Lower lobe of right lung (tissue), 2 donors: Measurements from ENCODE around the gene DRC7. TPM values are rescaled to one million over a fixed set of nuclear protein-coding genes. Genes with fewer than 3 reads are reported as not detected.
"Not testable (repeated sequence)": the region's sequence is repeated elsewhere in the genome, so short reads cannot be mapped to it uniquely, and the experiment has no call there.

Source experiments
- ATAC-seq, 2 donors: fragments of 200-7000 bp; cut with Tn5 transposase; one replicate each; pipeline ENCODE4 v1.9.1; 2020 to 2022; ENCODE audit warnings: mild to moderate bottlenecking in 2 of 2, moderate library complexity in 2 of 2
- DNase-seq: peaks from one replicate; pipeline ENCODE4 v3.0.0-alpha.2; 2020
- H3K27ac ChIP-seq: fragments of 200-600 bp; one replicate; pipeline ENCODE4 v1.8.0; 2022
- H3K27me3 ChIP-seq: fragments of 200-600 bp; one replicate; pipeline ENCODE4 v1.8.0; 2022; ENCODE audit warnings: low read depth
- H3K36me3 ChIP-seq: fragments of 200-600 bp; one replicate; pipeline ENCODE4 v1.8.0; 2022; ENCODE audit warnings: mild to moderate bottlenecking
- H3K4me1 ChIP-seq: fragments of 200-600 bp; one replicate; pipeline ENCODE4 v1.8.0; 2022
- H3K4me3 ChIP-seq: fragments of 200-600 bp; one replicate; pipeline ENCODE4 v1.8.0; 2022; ENCODE audit warnings: mild to moderate bottlenecking
- H3K9me3 ChIP-seq: fragments of 200-600 bp; one replicate; pipeline ENCODE4 v1.8.0; 2022
- CTCF ChIP-seq: fragments of 200-600 bp; IDR thresholded peaks from one replicate; pipeline ENCODE4 v1.8.0; 2022; ENCODE audit warnings: antibody characterized with exemption, mild to moderate bottlenecking
- intact Hi-C: fragments of 100-400 bp; cut with DNase I; formaldehyde crosslinking; loops from one replicate; pipeline ENCODE4 v1.11.0; 2022
- total RNA-seq: library from RNA; stranded (reverse); fragmentation: NEBNext Ultra II Directional; extraction: Animal tissue kit (Norgen Biotek cat#: 25700); gene quantifications from one replicate; pipeline ENCODE4 v1.2.1, GENCODE V29; 2021
- donor health status: DM: no; HTN: yes; CAD: no; lungs with severe emphysema.

Gene DRC7
- total RNA-seq, 1 donor from 2014 or later: 4.3 TPM

DNA sequence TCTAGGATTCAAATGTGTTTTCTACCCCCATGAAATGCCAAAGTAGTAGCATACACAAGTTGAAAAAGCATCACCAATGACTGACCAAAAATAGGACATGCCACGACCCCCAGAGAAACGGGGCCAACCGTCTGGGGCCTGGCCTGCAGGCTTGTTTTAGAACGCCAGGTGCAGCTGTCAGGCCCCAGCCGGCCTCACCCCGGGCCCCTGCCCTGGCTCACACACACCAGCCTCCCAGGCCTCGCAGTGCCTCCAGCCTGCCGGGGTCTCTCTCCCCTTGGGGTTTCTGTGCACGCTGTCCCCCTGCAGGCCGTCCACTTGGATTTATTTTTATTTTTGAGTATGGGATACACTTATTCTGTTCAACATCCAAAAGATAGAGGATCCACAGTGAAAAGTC is 48.9 kb downstream of the DRC7 start:
- H3K4me1 ChIP-seq: no peaks in the 10 kb centered on the region
- no peak for TF ChIP-seq CTCF
- H3K9me3 ChIP-seq: no peaks in the 10 kb centered on the region
- DNase-seq (no peak), ATAC-seq (no peak)
- H3K27me3 ChIP-seq: no peaks in the 10 kb centered on the region
- no peak overlapping the region for H3K4me3 ChIP-seq
- no peak overlapping the region for H3K27ac ChIP-seq
- peaks cover 36% of the 10 kb centered on the region for H3K36me3 ChIP-seq
- intact Hi-C loops: no loop called here

- Histone ChIP-seq H3K9me3 (no peaks in the 10 kb centered on the region), H3K27ac (no peak overlapping the region), H3K36me3 (peaks cover 36% of the 10 kb centered on the region), H3K4me3 (no peak overlapping the region), H3K4me1 (no peaks in the 10 kb centered on the region), H3K27me3 (no peaks in the 10 kb centered on the region)
- TF ChIP-seq CTCF: no peak
- DNase-seq (no peak), ATAC-seq (no peak)
- intact Hi-C loops: no loop called here
These were observed 49.5 kb downstream of the DRC7 start for GRCh38 chr16:57743886-57744641.

DNA sequence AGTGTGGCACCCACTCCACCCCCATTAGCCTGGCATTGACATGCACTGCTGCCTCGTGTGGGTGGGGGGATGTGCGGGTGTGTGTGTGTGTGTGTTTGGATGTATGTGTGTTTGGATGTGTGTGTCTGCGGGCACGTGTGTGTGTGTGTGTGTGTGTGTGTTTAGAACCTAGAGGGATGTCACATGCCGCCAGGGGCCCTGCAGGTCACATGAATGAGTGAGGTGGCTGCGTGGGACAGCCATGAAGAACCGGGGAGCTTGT is 50.0 kb downstream of the DRC7 start:
- no peaks in the 10 kb centered on the region for H3K9me3 ChIP-seq
- ATAC-seq (no peak), DNase-seq (peak; percentile 14)
- no peak for TF ChIP-seq CTCF
- peaks cover 36% of the 10 kb centered on the region for H3K36me3 ChIP-seq
- H3K27me3 ChIP-seq: no peaks in the 10 kb centered on the region
- intact Hi-C loops: no loop called here
- no peaks in the 10 kb centered on the region for H3K4me1 ChIP-seq
- no peak overlapping the region for H3K27ac ChIP-seq
- H3K4me3 ChIP-seq: no peak overlapping the region

- ATAC-seq (no peak), DNase-seq (no peak)
- TF ChIP-seq CTCF: no peak
- H3K27ac ChIP-seq: no peak overlapping the region
- no peaks in the 10 kb centered on the region for H3K9me3 ChIP-seq
- H3K4me3 ChIP-seq: no peak overlapping the region
- no peaks in the 10 kb centered on the region for H3K27me3 ChIP-seq
- H3K4me1 ChIP-seq: no peaks in the 10 kb centered on the region
- intact Hi-C loops: no loop called here
- peaks cover 36% of the 10 kb centered on the region for H3K36me3 ChIP-seq
These were observed 51.2 kb downstream of the DRC7 start for GRCh38 chr16:57745768-57746167.

- H3K27me3 ChIP-seq, intact Hi-C loops, H3K4me3 ChIP-seq, H3K4me1 ChIP-seq, H3K27ac ChIP-seq, H3K9me3 ChIP-seq, ATAC-seq: not testable (repeated sequence)
- peaks cover 39% of the 10 kb centered on the region for H3K36me3 ChIP-seq
- peak; percentile 8 for DNase-seq
These were observed 51.7 kb downstream of the DRC7 start for GRCh38 chr16:57746316-57746715.

DNA sequence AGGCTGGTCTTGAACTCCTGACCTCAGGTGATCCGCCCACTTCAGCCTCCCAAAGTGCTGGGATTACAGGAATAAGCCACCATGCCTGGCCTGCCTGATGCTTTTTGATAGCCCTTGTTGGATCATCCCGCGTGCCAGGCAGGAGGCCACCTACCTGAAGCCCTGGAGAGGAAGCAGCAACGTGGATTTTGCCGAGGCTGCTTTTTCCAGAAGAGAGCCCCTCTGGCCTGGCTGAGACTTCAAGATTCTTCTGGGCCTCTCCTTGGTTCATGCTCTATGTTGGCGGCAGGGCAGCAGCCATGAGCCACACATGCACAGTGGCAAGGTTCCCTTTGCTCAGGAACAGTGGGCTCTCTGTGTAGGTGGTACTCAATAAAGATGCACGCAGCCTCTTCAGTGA is 52.5 kb downstream of the DRC7 start:
- H3K36me3 ChIP-seq: peaks cover 47% of the 10 kb centered on the region
- intact Hi-C loops: no loop called here
- peak; percentile 23 for DNase-seq

More for the DNA sequence above, 52.5 kb downstream of the DRC7 start:
- H3K9me3 ChIP-seq: no peaks in the 10 kb centered on the region
- no peak overlapping the region for H3K27ac ChIP-seq
- no peaks in the 10 kb centered on the region for H3K4me1 ChIP-seq
- no peak overlapping the region for H3K4me3 ChIP-seq
- no peak for ATAC-seq
- no peaks in the 10 kb centered on the region for H3K27me3 ChIP-seq
- no peak for TF ChIP-seq CTCF
